Measurements from ENCODE around the gene VLDLR. TPM values are rescaled to one million over a fixed set of nuclear protein-coding genes. Genes with fewer than 3 reads are reported as not detected.

VLDLR gene
- total and polyA plus RNA-seq, 4 donors, result 28.5 to 35.4 (median 32.5) TPM

DNA sequence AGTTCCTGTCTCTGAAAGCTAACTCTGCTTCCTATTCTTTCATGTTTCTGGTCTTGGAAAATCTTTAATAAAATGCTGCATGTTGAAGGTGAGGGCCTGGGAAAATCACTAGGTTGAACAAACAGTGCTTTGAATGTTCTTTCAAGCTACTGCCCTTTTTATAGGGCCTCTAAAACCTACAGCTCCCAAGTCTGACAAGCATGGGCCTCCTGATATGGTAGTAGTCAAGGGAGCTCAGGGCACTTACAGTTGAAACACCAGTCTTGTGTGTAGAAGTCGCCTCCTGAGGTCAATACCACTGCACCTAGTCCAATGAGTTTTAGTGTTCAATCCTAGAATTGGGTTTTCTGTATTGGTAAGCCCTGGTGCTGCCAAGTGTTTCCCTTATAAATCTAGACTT lies 20.5 kb downstream of the VLDLR start:
- H3K4me1 ChIP-seq (ENCODE audit: control insufficient read depth, insufficient read depth, low read length), result no peaks in the 10 kb centered on the region
- H3K36me3 ChIP-seq (ENCODE audit: control insufficient read depth, insufficient read depth, low read length), result peaks cover 20% of the 10 kb centered on the region
- no peak for DNase-seq (ENCODE audit: low read depth in 4 of 6, low spot score in 6 of 6)
- no peak overlapping the region for H3K4me3 ChIP-seq (ENCODE audit: low read depth, low read length)
- no peaks in the 10 kb centered on the region for H3K27me3 ChIP-seq (ENCODE audit: control insufficient read depth, insufficient read depth, low read length)
- no peak overlapping the region for H3K27ac ChIP-seq (ENCODE audit: low read depth, low read length)
- WGBS (ENCODE audit: insufficient coverage), result no CpG with 5 or more reads among the region's 1 CpG
- H3K9me3 ChIP-seq (ENCODE audit: control insufficient read depth, insufficient read depth, low read length), result no peaks in the 10 kb centered on the region

DNA sequence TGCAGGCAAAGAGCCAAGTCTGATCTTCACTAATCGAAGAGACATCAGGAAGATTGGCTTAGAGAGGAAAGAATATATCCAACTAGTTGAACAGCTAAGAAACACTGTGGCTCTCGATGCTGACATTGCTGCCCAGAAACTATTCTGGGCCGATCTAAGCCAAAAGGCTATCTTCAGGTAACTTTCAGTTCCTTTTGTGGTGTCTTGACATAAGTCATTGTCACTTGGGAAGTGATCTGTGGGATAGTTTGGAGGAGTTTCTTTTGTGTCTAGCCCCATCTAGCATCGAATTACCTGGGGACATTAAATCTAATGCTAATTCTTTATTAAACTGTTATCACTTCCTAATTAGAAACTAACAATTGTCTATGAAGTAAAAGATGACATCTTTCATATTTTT lies 24.0 kb downstream of the VLDLR start:
- Histone ChIP-seq H3K27me3 (ENCODE audit: control insufficient read depth, insufficient read depth, low read length) (no peaks in the 10 kb centered on the region), H3K36me3 (ENCODE audit: control insufficient read depth, insufficient read depth, low read length) (peaks cover 32% of the 10 kb centered on the region), H3K4me1 (ENCODE audit: control insufficient read depth, insufficient read depth, low read length) (no peaks in the 10 kb centered on the region), H3K4me3 (ENCODE audit: low read depth, low read length) (no peak overlapping the region), H3K9me3 (ENCODE audit: control insufficient read depth, insufficient read depth, low read length) (no peaks in the 10 kb centered on the region), H3K27ac (ENCODE audit: low read depth, low read length) (no peak overlapping the region)
- no peak for DNase-seq (ENCODE audit: low read depth in 4 of 6, low spot score in 6 of 6)
- 100% methylated on average over 1 of the region's 4 CpGs for WGBS (ENCODE audit: insufficient coverage)

DNA sequence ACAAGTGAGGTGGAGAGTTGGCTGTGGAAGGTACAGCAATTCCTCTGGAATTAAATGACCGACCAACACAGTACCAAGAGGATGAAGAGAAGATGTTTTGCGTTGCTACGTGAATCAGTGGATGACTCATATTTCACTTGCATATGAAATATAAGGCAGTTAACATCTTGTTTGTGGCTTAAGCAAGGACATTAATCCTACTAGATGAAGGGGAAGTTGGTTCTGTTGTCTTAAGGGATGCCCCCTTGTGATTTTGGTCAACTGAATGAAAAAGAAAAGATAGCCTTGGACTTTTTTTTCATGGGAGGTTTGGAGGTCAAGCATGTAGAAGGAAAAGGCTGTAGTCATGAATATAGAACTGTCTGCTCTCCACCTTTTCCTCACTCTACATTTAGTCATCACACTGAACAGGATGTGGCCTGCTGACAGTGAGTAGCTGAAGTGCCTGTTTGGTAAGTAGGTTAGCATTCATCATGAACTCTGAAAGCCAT lies 33.9 kb downstream of the VLDLR start:
- 86% methylated on average over 1 of the region's 3 CpGs for WGBS (ENCODE audit: insufficient coverage)
- DNase-seq (ENCODE audit: low read depth in 4 of 6, low spot score in 6 of 6), result no peak
- Histone ChIP-seq H3K9me3 (ENCODE audit: control insufficient read depth, insufficient read depth, low read length) (no peaks in the 10 kb centered on the region), H3K36me3 (ENCODE audit: control insufficient read depth, insufficient read depth, low read length) (peaks cover 10% of the 10 kb centered on the region), H3K4me3 (ENCODE audit: low read depth, low read length) (no peak overlapping the region), H3K27me3 (ENCODE audit: control insufficient read depth, insufficient read depth, low read length) (no peaks in the 10 kb centered on the region), H3K4me1 (ENCODE audit: control insufficient read depth, insufficient read depth, low read length) (no peaks in the 10 kb centered on the region), H3K27ac (ENCODE audit: low read depth, low read length) (no peak overlapping the region)

DNA sequence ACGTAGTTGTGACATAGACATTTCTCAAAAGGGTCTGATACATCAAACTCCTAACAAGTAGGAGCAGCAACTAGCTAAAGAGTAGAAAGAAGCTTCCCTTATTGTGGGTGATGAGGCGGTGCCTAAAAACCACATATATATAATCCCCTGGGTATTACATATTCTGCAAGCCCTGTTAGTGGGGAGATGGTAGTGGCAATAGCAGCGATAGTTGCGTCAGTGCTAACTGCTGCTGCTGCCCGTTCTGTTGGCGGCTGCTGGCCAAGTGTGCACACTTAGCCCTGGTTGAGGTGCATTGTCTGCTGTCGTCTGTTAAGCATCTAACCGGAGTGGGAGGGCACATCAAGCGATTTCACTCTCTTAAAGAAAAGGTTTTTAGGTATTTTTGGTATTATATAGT lies 35.8 kb downstream of the VLDLR start:
- 90% methylated on average over 5 of the region's 9 CpGs for WGBS (ENCODE audit: insufficient coverage)

DNA sequence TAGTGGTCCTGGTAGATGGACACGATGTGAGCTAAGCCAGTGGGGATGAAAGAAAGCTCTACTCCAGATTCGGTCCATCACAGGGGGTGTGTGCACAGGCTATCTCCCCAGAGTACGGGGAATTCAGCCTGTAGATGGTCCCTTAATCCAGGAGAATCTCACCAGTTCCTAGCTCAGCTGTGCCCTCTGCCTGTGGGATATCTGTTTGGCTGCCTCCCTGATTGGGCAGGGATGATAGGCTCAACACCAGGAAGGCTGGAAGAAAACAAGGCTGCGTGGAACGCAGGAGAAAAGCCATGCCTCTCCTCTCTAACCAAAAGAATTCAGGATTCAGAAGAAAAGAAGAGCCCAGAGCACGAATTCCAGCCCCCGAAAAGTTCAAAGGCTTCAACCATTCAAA lies 40.9 kb downstream of the VLDLR start:
- Histone ChIP-seq H3K36me3 (ENCODE audit: control insufficient read depth, insufficient read depth, low read length) (no peaks in the 10 kb centered on the region), H3K4me3 (ENCODE audit: low read depth, low read length) (no peak overlapping the region), H3K9me3 (ENCODE audit: control insufficient read depth, insufficient read depth, low read length) (no peaks in the 10 kb centered on the region), H3K27ac (ENCODE audit: low read depth, low read length) (no peak overlapping the region), H3K4me1 (ENCODE audit: control insufficient read depth, insufficient read depth, low read length) (peaks cover 4% of the 10 kb centered on the region), H3K27me3 (ENCODE audit: control insufficient read depth, insufficient read depth, low read length) (no peaks in the 10 kb centered on the region)
- DNase-seq (ENCODE audit: low read depth in 4 of 6, low spot score in 6 of 6), result peak in 2 of 6 donors; percentile 5 to 9
- 85% methylated on average over 5 of the region's 7 CpGs for WGBS (ENCODE audit: insufficient coverage)

More for the DNA sequence above, 35.8 kb downstream of the VLDLR start:
- H3K27me3 ChIP-seq (ENCODE audit: control insufficient read depth, insufficient read depth, low read length), result no peaks in the 10 kb centered on the region
- no peaks in the 10 kb centered on the region for H3K4me1 ChIP-seq (ENCODE audit: control insufficient read depth, insufficient read depth, low read length)
- H3K36me3 ChIP-seq (ENCODE audit: control insufficient read depth, insufficient read depth, low read length), result peaks cover 8% of the 10 kb centered on the region
- H3K4me3 ChIP-seq (ENCODE audit: low read depth, low read length), result no peak overlapping the region
- no peaks in the 10 kb centered on the region for H3K9me3 ChIP-seq (ENCODE audit: control insufficient read depth, insufficient read depth, low read length)
- no peak overlapping the region for H3K27ac ChIP-seq (ENCODE audit: low read depth, low read length)
- no peak for DNase-seq (ENCODE audit: low read depth in 4 of 6, low spot score in 6 of 6)

DNA sequence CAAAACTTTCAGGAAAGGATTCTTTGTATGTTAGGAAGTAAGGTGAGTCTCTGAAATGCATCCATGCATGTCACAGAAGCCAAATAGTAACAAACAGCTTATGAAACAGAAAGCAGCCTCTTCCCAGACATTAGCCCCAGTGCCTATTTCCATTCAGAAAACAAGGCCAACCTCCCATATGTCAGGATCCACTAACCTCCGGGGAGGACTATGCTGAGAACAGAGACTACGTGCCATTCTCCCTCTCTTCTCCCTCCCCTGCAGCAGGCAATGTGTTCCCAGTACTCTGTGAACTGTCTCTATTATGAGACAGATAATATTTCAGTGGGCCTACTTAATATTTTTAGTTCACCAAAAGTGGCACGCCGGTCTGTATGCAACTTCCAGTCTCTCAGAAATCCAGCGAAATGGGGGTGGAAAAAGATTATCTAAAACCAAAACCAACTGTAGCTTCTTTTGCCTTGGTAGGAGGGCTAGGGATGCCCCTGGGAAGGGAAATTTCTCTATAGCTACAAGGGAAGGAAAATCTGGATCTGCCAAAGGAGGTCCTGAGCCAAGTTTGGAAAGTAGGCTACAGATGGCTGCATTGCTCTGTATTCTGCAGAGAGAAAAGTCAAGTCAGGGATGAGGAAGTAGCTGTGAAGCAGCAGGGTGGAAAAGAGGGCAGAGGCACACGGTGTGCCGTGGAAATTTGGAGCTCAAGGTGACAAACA lies 42.0 kb downstream of the VLDLR start:
- no peaks in the 10 kb centered on the region for H3K9me3 ChIP-seq (ENCODE audit: control insufficient read depth, insufficient read depth, low read length)
- peak overlapping the region; percentile 10 for H3K27ac ChIP-seq (ENCODE audit: low read depth, low read length)
- peaks cover 4% of the 10 kb centered on the region for H3K4me1 ChIP-seq (ENCODE audit: control insufficient read depth, insufficient read depth, low read length)
- no peaks in the 10 kb centered on the region for H3K27me3 ChIP-seq (ENCODE audit: control insufficient read depth, insufficient read depth, low read length)
- H3K36me3 ChIP-seq (ENCODE audit: control insufficient read depth, insufficient read depth, low read length), result no peaks in the 10 kb centered on the region
- 73% methylated on average over 2 of the region's 7 CpGs for WGBS (ENCODE audit: insufficient coverage)
- no peak overlapping the region for H3K4me3 ChIP-seq (ENCODE audit: low read depth, low read length)
- DNase-seq (ENCODE audit: low read depth in 4 of 6, low spot score in 6 of 6), result peak in 1 of 6 donors; percentile 81

DNA sequence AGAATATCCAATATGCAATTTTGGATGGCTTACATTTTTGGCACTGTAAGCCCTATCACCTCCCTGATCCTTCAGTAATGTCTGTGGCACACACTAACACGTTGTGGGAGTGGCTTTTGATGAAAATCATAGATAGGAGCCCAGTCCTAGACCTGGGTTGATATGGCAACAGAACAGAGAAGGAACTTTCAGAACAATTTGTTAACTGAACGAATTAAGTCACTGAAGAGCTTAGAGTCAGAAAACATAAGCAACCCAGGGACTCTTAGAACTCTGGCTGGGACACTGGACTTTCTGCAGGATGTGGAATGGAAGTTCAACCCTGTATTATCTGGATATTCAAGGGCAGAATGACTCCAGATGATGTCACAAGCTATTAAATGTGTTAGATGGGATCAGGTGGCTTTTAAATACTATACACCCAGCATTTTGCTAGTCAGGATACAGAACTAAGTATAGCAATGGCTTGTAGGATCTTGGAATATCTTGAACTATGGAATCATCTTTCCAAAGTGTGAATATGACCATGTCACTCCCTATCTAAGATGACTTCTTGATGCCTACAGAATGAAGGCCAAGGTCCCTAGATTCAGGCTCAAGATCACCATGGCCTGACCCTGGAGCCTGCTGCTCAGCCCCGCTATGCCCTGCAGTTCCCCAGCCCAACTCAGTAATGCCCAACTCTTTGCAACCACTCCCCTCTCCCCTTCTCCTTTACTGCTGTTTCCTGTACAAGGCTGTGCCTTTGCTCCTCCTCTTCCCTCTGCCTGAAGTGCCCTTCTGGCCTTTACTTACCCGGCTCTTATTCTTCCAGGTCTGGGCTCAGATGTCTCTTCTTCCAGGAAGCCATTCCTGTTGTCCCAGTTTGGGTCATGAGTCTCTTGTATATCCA lies 42.8 kb downstream of the VLDLR start:
- Histone ChIP-seq H3K27ac (ENCODE audit: low read depth, low read length) (no peak overlapping the region), H3K4me3 (ENCODE audit: low read depth, low read length) (no peak overlapping the region), H3K36me3 (ENCODE audit: control insufficient read depth, insufficient read depth, low read length) (no peaks in the 10 kb centered on the region), H3K9me3 (ENCODE audit: control insufficient read depth, insufficient read depth, low read length) (no peaks in the 10 kb centered on the region), H3K27me3 (ENCODE audit: control insufficient read depth, insufficient read depth, low read length) (no peaks in the 10 kb centered on the region), H3K4me1 (ENCODE audit: control insufficient read depth, insufficient read depth, low read length) (peaks cover 4% of the 10 kb centered on the region)
- WGBS (ENCODE audit: insufficient coverage), result 82% methylated on average over 4 of the region's 4 CpGs
- DNase-seq (ENCODE audit: low read depth in 4 of 6, low spot score in 6 of 6), result no peak

DNA sequence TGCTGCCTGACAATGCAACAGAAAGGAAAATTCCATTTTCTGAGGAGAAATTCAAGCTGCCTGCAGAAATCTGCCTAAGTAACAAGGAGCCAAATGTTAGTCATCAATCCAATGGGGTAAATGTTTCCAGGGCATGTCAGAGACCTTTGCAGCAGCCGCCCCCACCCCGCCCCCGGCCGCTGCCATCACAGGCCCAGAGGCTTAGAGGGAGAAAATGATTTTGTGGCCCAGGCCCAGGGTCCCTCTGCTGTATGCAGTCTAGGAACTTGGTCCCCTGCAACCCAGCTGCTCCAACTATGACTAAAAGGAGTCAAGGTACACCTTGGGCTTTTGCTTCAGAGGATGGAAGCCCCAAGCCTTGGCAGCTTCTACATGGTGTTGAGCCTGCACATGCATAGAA lies 45.0 kb downstream of the VLDLR start:
- 88% methylated on average over 4 of the region's 4 CpGs for WGBS (ENCODE audit: insufficient coverage)
- Histone ChIP-seq H3K27me3 (ENCODE audit: control insufficient read depth, insufficient read depth, low read length) (no peaks in the 10 kb centered on the region), H3K9me3 (ENCODE audit: control insufficient read depth, insufficient read depth, low read length) (no peaks in the 10 kb centered on the region), H3K4me3 (ENCODE audit: low read depth, low read length) (no peak overlapping the region), H3K36me3 (ENCODE audit: control insufficient read depth, insufficient read depth, low read length) (no peaks in the 10 kb centered on the region), H3K4me1 (ENCODE audit: control insufficient read depth, insufficient read depth, low read length) (peaks cover 4% of the 10 kb centered on the region), H3K27ac (ENCODE audit: low read depth, low read length) (no peak overlapping the region)
- DNase-seq (ENCODE audit: low read depth in 4 of 6, low spot score in 6 of 6), result no peak

DNA sequence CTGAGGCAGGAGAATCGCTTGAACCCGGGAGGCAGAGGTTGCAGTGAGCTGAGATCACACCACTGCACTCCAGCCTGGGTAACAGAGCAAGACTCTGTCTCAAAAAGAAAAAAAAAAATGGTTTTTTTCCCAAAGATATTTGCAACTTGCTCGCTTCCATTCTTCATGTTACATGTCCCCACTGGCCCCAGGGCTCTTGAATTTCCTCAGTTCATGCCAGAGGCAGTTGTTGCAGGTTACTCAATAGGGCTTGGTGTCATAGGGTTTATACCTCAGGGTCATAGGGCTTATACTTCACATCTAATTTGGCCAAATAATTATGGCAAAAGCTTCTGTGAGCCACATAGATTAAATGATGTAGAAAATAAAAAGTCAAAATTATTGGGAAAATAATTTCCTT lies 51.6 kb downstream of the VLDLR start:
- Histone ChIP-seq H3K36me3 (ENCODE audit: control insufficient read depth, insufficient read depth, low read length) (no peaks in the 10 kb centered on the region), H3K27me3 (ENCODE audit: control insufficient read depth, insufficient read depth, low read length) (no peaks in the 10 kb centered on the region), H3K27ac (ENCODE audit: low read depth, low read length) (no peak overlapping the region), H3K4me1 (ENCODE audit: control insufficient read depth, insufficient read depth, low read length) (no peaks in the 10 kb centered on the region), H3K9me3 (ENCODE audit: control insufficient read depth, insufficient read depth, low read length) (no peaks in the 10 kb centered on the region), H3K4me3 (ENCODE audit: low read depth, low read length) (no peak overlapping the region)
- DNase-seq (ENCODE audit: low read depth in 4 of 6, low spot score in 6 of 6), result no peak
- no CpG with 5 or more reads among the region's 3 CpGs for WGBS (ENCODE audit: insufficient coverage)
